Coronary artery (tissue), 2 donors: ENCODE measurements around the gene NR3C2.

ENCODE experiments used
- DNase-seq: peaks from one replicate; pipeline ENCODE4 v3.0.0-alpha.2; 2017; ENCODE audit warnings: low spot score
- H3K27ac ChIP-seq, 2 donors: fragments of 200-600 bp; sonication (generic); one replicate each; pipeline ENCODE4 v1.5.1; 2016 to 2019
- H3K4me3 ChIP-seq: fragments of 200-600 bp; sonication (generic); 2 replicates; pipeline ENCODE4 v1.5.1; 2016; ENCODE audit warnings: mild to moderate bottlenecking, moderate library complexity
- TF ChIP-seq, protein P1 (sequence below): fragments of 200-600 bp; sonication (generic); IDR thresholded peaks from one replicate; pipeline ENCODE4 v1.5.1; 2019; ENCODE audit warnings: antibody characterized with exemption

NR3C2 gene

DNA sequence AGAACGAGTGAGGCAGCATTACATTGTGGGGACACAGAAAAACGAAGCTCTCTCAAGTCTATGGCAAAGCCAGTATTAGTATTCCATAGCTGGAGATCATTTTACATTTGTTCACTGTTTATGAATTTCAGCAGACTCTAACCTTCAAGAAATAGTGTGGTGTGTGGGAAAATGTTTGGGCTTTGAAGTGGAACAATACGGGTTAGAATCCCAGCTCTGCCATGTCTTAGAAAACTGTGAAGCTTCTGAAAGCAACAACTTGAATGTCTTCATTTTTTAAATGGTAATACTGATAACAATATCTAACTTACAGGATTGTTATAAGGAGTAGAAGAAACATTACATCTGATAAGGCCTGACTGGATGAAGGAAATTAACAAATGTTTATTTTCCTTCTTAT is 217.7 kb downstream of the NR3C2 start:
- Histone ChIP-seq H3K27ac (no peak overlapping the region), H3K4me3 (no peak overlapping the region)
- TF ChIP-seq, protein P1, sequence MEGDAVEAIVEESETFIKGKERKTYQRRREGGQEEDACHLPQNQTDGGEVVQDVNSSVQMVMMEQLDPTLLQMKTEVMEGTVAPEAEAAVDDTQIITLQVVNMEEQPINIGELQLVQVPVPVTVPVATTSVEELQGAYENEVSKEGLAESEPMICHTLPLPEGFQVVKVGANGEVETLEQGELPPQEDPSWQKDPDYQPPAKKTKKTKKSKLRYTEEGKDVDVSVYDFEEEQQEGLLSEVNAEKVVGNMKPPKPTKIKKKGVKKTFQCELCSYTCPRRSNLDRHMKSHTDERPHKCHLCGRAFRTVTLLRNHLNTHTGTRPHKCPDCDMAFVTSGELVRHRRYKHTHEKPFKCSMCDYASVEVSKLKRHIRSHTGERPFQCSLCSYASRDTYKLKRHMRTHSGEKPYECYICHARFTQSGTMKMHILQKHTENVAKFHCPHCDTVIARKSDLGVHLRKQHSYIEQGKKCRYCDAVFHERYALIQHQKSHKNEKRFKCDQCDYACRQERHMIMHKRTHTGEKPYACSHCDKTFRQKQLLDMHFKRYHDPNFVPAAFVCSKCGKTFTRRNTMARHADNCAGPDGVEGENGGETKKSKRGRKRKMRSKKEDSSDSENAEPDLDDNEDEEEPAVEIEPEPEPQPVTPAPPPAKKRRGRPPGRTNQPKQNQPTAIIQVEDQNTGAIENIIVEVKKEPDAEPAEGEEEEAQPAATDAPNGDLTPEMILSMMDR: no peak
- no peak for DNase-seq

GRCh38 chr4:148222991-148223660 is 219.1 kb downstream of the NR3C2 start:
- TF ChIP-seq, protein P1: no peak
- DNase-seq: no peak
- H3K4me3 ChIP-seq: no peak overlapping the region
- H3K27ac ChIP-seq: no peak overlapping the region

DNA sequence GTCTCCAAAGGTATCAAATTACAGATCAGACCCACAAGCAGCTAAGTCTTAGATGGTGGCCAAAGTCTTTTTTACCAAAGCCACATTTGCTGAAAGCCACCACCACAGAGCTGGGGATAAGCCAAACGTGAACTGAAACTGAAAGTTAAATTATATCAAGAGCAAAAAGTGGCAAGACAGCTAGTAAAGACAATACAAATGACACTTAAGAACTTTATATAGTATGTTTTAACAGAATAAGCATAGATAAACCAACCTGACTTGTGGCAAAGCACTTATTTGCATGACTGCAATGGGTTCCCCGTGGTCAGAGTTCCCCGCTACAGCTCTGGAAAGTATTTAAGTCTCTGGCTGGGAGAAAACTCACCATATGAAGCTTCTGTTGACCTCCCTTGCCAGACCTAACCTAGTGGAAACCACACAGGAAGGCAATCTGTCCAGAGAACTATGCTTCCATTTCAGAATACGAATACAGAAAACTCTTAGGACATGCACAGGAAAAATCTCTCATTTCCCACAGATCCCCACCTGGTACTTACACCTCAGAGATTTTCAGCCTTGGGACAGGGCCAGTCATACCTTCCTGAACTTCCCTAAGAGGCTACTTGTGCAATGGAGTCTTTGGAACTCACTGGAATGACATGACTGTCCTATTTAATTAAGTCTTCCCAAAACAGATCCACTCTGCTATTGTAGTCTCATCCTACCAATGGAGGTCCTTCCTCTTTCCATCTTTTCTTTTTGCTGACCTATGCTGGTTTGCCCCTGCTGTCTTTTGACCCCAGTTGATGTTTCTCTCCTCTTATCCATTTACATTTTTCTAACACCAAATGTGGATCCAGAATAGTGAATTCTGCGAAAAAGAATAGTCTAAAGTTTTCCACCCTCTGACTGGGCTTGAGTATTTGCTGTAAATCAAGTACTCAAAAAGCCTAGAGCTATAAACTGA is 225.1 kb downstream of the NR3C2 start:
- peak overlapping the region; percentile 11 to 55 for H3K27ac ChIP-seq
- H3K4me3 ChIP-seq: peak overlapping the region; percentile 52
- TF ChIP-seq, protein P1: no peak
- no peak for DNase-seq

DNA sequence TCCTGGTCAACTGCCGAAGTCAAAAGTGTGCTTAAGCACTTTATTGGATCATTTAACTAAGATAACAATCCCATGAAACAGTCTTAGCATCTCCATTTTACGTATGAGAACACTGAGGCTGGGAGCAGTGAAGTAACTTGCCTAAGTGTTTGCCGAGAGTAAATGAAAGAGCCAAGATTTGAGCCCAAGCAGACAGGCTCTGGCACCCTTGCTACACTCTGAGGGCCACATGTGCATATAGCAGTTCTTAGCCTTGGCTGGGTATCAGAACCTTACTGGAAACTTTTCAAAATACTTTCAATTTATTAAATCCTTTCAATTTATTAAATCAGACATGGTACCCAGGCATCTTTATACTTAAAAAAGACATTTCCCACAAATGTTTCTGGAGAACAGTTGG is 225.9 kb downstream of the NR3C2 start:
- no peak for DNase-seq
- TF ChIP-seq, protein P1: no peak
- peak overlapping the region; percentile 11 to 55 for H3K27ac ChIP-seq
- peak overlapping the region; percentile 52 for H3K4me3 ChIP-seq

DNA sequence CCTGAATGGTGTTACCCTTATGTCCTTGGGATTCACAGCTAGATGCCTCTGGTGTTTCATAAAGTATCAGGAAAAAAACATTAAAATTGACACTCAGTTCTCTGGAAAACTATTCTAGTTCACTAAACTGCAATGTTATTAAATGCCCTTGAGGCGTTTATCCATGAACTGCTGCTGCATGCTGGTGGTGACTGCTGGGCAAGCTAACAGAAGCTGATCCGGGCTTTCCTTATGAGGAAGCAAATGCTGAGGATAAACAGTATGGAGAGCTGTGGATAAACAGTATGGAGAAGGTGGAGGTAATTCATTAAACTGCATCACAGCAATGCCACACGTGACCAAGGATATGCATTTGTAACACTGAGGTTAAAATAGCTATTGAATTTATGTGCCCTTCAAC is 227.0 kb downstream of the NR3C2 start:
- Histone ChIP-seq H3K4me3 (peak overlapping the region; percentile 48), H3K27ac (peak overlapping the region; percentile 0 to 52)
- TF ChIP-seq, protein P1: no peak
- no peak for DNase-seq

DNA sequence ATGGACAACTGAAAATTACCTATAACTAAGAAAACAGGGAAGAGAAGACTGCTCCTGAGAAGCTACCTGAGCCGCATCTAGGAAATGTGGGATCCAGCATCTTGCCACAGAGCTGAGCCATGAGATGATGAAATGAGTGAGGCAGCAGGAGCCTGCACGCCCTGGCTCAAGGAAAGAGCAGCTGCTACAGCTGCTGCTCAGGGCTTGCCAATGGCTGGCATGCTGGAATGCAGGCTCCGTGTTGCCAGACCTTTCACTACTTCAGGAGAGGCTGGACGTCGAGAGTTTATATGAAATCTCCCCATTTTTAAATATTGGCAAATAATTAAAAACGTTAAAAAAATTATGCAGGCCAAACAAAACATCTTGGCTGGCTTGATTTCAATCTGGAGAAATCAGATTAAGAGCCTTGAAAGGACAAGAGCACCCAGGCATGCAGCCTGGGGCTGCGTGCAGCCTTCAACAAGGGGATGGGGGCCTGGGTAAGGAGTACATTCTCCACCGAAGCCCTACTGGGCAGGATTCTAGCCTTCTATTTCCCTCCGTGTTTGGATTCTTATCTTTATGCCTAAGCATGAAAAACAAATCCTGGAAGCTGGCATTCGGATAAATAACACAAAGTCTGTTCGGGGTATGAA is 227.6 kb downstream of the NR3C2 start:
- TF ChIP-seq, protein P1: no peak
- Histone ChIP-seq H3K4me3 (peak overlapping the region; percentile 48), H3K27ac (peak overlapping the region; percentile 0 to 52)
- DNase-seq: no peak
